Measurements from ENCODE around the gene POU2F3. TPM values are rescaled to one million over a fixed set of nuclear protein-coding genes. Genes with fewer than 3 reads are reported as not detected.
A peak's percentile ranks its signal among the peaks of the same experiment; 100 is the strongest.

Gene POU2F3
- total RNA-seq, 1 experiment from 2014 or later: not detected

DNA sequence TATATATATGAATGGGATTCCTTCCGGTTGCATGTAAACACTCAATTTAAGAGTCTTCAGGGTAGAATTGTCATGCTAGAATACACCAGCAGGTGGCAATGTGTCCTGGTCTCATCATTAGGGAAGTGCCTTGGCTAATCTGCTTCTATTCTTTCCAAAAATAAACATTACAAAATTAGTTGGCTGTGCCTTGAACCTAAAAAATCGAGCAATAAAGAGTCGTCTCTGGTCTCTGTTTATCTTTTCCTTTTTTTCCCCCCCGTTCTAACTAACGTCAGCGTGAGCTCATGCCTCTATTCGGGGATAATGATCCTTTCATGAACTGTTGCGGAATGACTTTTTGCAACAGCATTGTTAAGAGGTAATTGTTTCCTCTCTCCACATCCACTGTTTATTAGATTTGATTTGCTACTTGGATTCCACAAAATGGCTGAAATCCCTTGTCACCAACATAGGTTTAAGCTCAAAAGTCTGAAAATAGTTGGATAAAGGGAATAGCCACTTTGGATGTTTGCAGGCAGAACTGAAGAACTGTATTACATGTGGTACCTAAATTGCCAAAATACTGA is 95.0 kb downstream of the POU2F3 start:
- Histone ChIP-seq H3K36me3 (ENCODE audit: control insufficient read depth, insufficient read depth, low read length) (peaks cover 9% of the 10 kb centered on the region), H3K9me3 (ENCODE audit: control insufficient read depth, insufficient read depth, low read depth, low read length) (no peaks in the 10 kb centered on the region), H3K27ac (ENCODE audit: low read length) (peak overlapping the region; percentile 98), H3K4me1 (ENCODE audit: control insufficient read depth, insufficient read depth, low read length) (peaks cover 53% of the 10 kb centered on the region), H3K27me3 (ENCODE audit: control insufficient read depth, insufficient read depth, low read length) (no peaks in the 10 kb centered on the region), H3K4me3 (ENCODE audit: low read depth in 2 of 2, low read length in 2 of 2) (peak overlapping the region; percentile 75 to 85)
- CTCF ChIA-PET: interaction anchor here (0.6 to 0.8 kb wide), 9 partner anchors 12 to 987 kb away, joined by 3 to 8 read pairs (median 3); no protein-coding TSS in a partner anchor
- TF ChIP-seq, protein P1, sequence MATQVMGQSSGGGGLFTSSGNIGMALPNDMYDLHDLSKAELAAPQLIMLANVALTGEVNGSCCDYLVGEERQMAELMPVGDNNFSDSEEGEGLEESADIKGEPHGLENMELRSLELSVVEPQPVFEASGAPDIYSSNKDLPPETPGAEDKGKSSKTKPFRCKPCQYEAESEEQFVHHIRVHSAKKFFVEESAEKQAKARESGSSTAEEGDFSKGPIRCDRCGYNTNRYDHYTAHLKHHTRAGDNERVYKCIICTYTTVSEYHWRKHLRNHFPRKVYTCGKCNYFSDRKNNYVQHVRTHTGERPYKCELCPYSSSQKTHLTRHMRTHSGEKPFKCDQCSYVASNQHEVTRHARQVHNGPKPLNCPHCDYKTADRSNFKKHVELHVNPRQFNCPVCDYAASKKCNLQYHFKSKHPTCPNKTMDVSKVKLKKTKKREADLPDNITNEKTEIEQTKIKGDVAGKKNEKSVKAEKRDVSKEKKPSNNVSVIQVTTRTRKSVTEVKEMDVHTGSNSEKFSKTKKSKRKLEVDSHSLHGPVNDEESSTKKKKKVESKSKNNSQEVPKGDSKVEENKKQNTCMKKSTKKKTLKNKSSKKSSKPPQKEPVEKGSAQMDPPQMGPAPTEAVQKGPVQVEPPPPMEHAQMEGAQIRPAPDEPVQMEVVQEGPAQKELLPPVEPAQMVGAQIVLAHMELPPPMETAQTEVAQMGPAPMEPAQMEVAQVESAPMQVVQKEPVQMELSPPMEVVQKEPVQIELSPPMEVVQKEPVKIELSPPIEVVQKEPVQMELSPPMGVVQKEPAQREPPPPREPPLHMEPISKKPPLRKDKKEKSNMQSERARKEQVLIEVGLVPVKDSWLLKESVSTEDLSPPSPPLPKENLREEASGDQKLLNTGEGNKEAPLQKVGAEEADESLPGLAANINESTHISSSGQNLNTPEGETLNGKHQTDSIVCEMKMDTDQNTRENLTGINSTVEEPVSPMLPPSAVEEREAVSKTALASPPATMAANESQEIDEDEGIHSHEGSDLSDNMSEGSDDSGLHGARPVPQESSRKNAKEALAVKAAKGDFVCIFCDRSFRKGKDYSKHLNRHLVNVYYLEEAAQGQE (IDR thresholded peaks at IDR 0.05; ENCODE audit: insufficient read depth in 1 of 2, low read depth in 2 of 2, low read length in 1 of 2): no peak
- TF ChIP-seq, protein P2, sequence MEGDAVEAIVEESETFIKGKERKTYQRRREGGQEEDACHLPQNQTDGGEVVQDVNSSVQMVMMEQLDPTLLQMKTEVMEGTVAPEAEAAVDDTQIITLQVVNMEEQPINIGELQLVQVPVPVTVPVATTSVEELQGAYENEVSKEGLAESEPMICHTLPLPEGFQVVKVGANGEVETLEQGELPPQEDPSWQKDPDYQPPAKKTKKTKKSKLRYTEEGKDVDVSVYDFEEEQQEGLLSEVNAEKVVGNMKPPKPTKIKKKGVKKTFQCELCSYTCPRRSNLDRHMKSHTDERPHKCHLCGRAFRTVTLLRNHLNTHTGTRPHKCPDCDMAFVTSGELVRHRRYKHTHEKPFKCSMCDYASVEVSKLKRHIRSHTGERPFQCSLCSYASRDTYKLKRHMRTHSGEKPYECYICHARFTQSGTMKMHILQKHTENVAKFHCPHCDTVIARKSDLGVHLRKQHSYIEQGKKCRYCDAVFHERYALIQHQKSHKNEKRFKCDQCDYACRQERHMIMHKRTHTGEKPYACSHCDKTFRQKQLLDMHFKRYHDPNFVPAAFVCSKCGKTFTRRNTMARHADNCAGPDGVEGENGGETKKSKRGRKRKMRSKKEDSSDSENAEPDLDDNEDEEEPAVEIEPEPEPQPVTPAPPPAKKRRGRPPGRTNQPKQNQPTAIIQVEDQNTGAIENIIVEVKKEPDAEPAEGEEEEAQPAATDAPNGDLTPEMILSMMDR (IDR thresholded peaks at IDR 0.05): peak; percentile 54; the same call in 1 of the 2 replicates
- TF ChIP-seq POLR2AphosphoS5 (IDR thresholded peaks at IDR 0.05; ENCODE audit: low read depth, low read length): peak; percentile 2; the same call in 1 of the 2 replicates
- intact Hi-C loops (cut with micrococcal nuclease; ENCODE audit: unreplicated experiment) (no loop called here), in situ Hi-C loops (cut with HindIII; ENCODE audit: low pct_unique_long_range_greater_than_20kb, low sequenced_read_pairs) (no loop called here)
- BruUV-seq (replicated peaks): TSS peak; percentile 86
- DNase-seq (ENCODE audit: low read depth, low spot score): no peak
- POLR2A ChIA-PET: interaction anchor here (0.5 to 0.7 kb wide), 3 partner anchors 46 to 356 kb away, joined by 3 to 5 read pairs (median 5); no protein-coding TSS in a partner anchor
- ATAC-seq: no peak

DNA sequence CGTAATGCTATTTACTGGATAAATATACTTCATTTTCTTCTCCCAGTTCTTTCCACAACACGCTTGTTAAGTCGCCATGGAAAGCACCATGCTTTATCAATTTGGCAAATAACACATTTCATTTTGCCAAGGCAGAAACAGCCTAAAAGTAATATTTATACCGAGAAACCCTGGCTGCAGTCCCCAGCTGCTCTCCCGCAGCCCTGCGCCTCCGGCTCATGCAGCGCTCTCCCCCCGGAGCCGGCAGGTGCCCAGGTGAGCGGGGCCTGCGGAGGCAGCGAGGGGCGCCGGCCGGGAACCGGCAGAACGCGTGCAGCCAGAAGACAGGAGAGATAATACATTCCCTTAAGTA is 95.6 kb downstream of the POU2F3 start:
- POLR2A ChIA-PET: interaction anchor here (0.6 kb wide), 1 partner anchor 45 kb away, joined by 5 read pairs; no protein-coding TSS in a partner anchor

More for the DNA sequence above, 95.6 kb downstream of the POU2F3 start:
- BruUV-seq (replicated peaks): no TSS peak
- Histone ChIP-seq H3K27ac (ENCODE audit: low read length) (peak overlapping the region; percentile 98), H3K36me3 (ENCODE audit: control insufficient read depth, insufficient read depth, low read length) (peaks cover 4% of the 10 kb centered on the region; the same call in 1 of the 2 replicates), H3K4me3 (ENCODE audit: low read depth in 2 of 2, low read length in 2 of 2) (peak overlapping the region; percentile 75 to 85), H3K4me1 (ENCODE audit: control insufficient read depth, insufficient read depth, low read length) (peaks cover 53% of the 10 kb centered on the region), H3K9me3 (ENCODE audit: control insufficient read depth, insufficient read depth, low read depth, low read length) (no peaks in the 10 kb centered on the region), H3K27me3 (ENCODE audit: control insufficient read depth, insufficient read depth, low read length) (no peaks in the 10 kb centered on the region)
- peak; percentile 24 for ATAC-seq
- CTCF ChIA-PET: interaction anchor here (0.6 to 0.8 kb wide), 5 partner anchors 17 to 988 kb away, joined by 3 to 6 read pairs (median 3); no protein-coding TSS in a partner anchor
- intact Hi-C loops (cut with micrococcal nuclease; ENCODE audit: unreplicated experiment): no loop called here
- DNase-seq (ENCODE audit: low read depth, low spot score): no peak
- in situ Hi-C loops (cut with HindIII; ENCODE audit: low pct_unique_long_range_greater_than_20kb, low sequenced_read_pairs): no loop called here
- TF ChIP-seq, protein P1 (IDR thresholded peaks at IDR 0.05; ENCODE audit: insufficient read depth in 1 of 2, low read depth in 2 of 2, low read length in 1 of 2): no peak
- TF ChIP-seq SIN3A (IDR thresholded peaks at IDR 0.05; ENCODE audit: borderline replicate concordance, insufficient read depth, low read depth, low read length): no peak
- TF ChIP-seq, protein P2 (IDR thresholded peaks at IDR 0.05): no peak
- TF ChIP-seq POLR2AphosphoS5 (IDR thresholded peaks at IDR 0.05; ENCODE audit: low read depth, low read length): no peak
- no peak for TF ChIP-seq TCF7L2 (IDR thresholded peaks at IDR 0.05; ENCODE audit: low read depth, low read length)
